GM23248 (cell line): ENCODE measurements around the gene KCNN3.

ENCODE experiments used
- EZH2 ChIP-seq: fragments of 200-600 bp; sonication (generic); IDR thresholded peaks from 2 replicates; pipeline ENCODE4 v1.6.1; 2018; ENCODE audit warnings: antibody characterized with exemption, mild to moderate bottlenecking; ENCODE audit not compliant: insufficient read depth, poor library complexity, severe bottlenecking
- EZH2phosphoT487 ChIP-seq: fragments of 200-600 bp; sonication (generic); IDR thresholded peaks from 2 replicates; pipeline ENCODE4 v1.6.1; 2018; ENCODE audit warnings: antibody characterized with exemption, moderate library complexity, mild to moderate bottlenecking, low read depth; ENCODE audit not compliant: insufficient read depth

- TF ChIP-seq EZH2 (no peak), EZH2phosphoT487 (no peak)
Observed at GRCh38 chr1:154683820-154684219, 186.3 kb downstream of the KCNN3 start.
